Activated CD4-positive, alpha-beta T cell treated with anti-CD3 and anti-CD28 coated beads for 36 hours (primary cell): ENCODE data around the gene LSG1. TPM values are rescaled to one million over a fixed set of nuclear protein-coding genes. Genes with fewer than 3 reads are reported as not detected.

Source experiments
- ATAC-seq: fragments of 200-7000 bp; cut with Tn5 transposase; one replicate; pipeline ENCODE4 v1.10.0; 2021; ENCODE audit warnings: mild to moderate bottlenecking, moderate library complexity
- CTCF ChIA-PET: fragments of 350-600 bp; sonication (Branson Sonifier 250); formaldehyde crosslinking; loops from one replicate; lab custom pipeline; 2021; ENCODE audit warnings: antibody characterized with exemption; lab: Charles Lee
- POLR2A ChIA-PET: fragments of 350-600 bp; sonication (Branson Sonifier 250); formaldehyde crosslinking; loops from one replicate; lab custom pipeline; 2021; ENCODE audit warnings: antibody characterized with exemption, inconsistent platforms; lab: Charles Lee
- DNase-seq: peaks from one replicate; pipeline ENCODE4 v3.0.0-alpha.2; 2020
- H3K27ac Mint-ChIP-seq: one replicate; pipeline ENCODE4 v1.8.0; 2021; ENCODE audit warnings: mixed read lengths
- H3K27me3 Mint-ChIP-seq: one replicate; pipeline ENCODE4 v1.8.0; 2021; ENCODE audit warnings: mixed read lengths
- H3K36me3 Mint-ChIP-seq: one replicate; pipeline ENCODE4 v1.8.0; 2021; ENCODE audit warnings: low read depth, mixed read lengths
- H3K4me1 Mint-ChIP-seq: one replicate; pipeline ENCODE4 v1.8.0; 2021; ENCODE audit warnings: mixed read lengths
- H3K4me3 Mint-ChIP-seq: one replicate; pipeline ENCODE4 v1.8.0; 2021; ENCODE audit warnings: mild to moderate bottlenecking, moderate library complexity, mixed read lengths
- H3K9me3 Mint-ChIP-seq: one replicate; pipeline ENCODE4 v1.8.0; 2021; ENCODE audit warnings: low read depth, mixed read lengths
- intact Hi-C, 2 experiments: fragments of 100-400 bp; cut with DNase I in 1 of 2; cut with micrococcal nuclease in 1 of 2; formaldehyde crosslinking; loops; one replicate each; pipeline versions ENCODE4 v1.14.2 to v1.15.1; 2022 to 2024; cut with DNase I, micrococcal nuclease
- total RNA-seq, 2 experiments: library from RNA; stranded (reverse); gene quantifications; one replicate each; pipeline ENCODE4 v1.2.3, GENCODE V29; 2021

Gene LSG1
- total RNA-seq, 2 experiments from 2014 or later = 41.4 to 43.9 TPM

- no peak for DNase-seq
- H3K36me3 Mint-ChIP-seq = no peaks in the 10 kb centered on the region
- ChIA-PET CTCF (interaction anchor here (0.7 kb wide), 1 partner anchor 37 kb away, joined by 3 read pairs; no protein-coding TSS in a partner anchor), POLR2A (no interaction called here)
- H3K4me3 Mint-ChIP-seq = no peak overlapping the region
- H3K4me1 Mint-ChIP-seq = no peaks in the 10 kb centered on the region
- H3K27ac Mint-ChIP-seq = no peak overlapping the region
- intact Hi-C loops = no loop called here
- ATAC-seq = no peak
- H3K9me3 Mint-ChIP-seq = no peaks in the 10 kb centered on the region
- H3K27me3 Mint-ChIP-seq = no peaks in the 10 kb centered on the region
Measured at GRCh38 chr3:194619741-194620140, 52.2 kb downstream of the LSG1 start.

- ATAC-seq (no peak), DNase-seq (no peak)
- Mint-ChIP-seq H3K36me3 (no peaks in the 10 kb centered on the region), H3K9me3 (no peaks in the 10 kb centered on the region), H3K27me3 (no peaks in the 10 kb centered on the region), H3K4me1 (no peaks in the 10 kb centered on the region), H3K4me3 (no peak overlapping the region), H3K27ac (no peak overlapping the region)
- CTCF ChIA-PET = interaction anchor here (0.7 kb wide), 1 partner anchor 38 kb away, joined by 3 read pairs; no protein-coding TSS in a partner anchor
- intact Hi-C loops = no loop called here
- POLR2A ChIA-PET = no interaction called here
Measured at GRCh38 chr3:194618858-194619608, 53.0 kb downstream of the LSG1 start.

GRCh38 chr3:194617827-194618226 is 54.2 kb downstream of the LSG1 start:
- H3K27ac Mint-ChIP-seq = no peak overlapping the region
- ATAC-seq = no peak
- ChIA-PET POLR2A (no interaction called here), CTCF (no interaction called here)
- H3K4me3 Mint-ChIP-seq = no peak overlapping the region
- no peaks in the 10 kb centered on the region for H3K27me3 Mint-ChIP-seq
- no peaks in the 10 kb centered on the region for H3K36me3 Mint-ChIP-seq
- peak; percentile 15 for DNase-seq
- intact Hi-C loops = no loop called here
- no peaks in the 10 kb centered on the region for H3K9me3 Mint-ChIP-seq
- no peaks in the 10 kb centered on the region for H3K4me1 Mint-ChIP-seq

- ChIA-PET CTCF (no interaction called here), POLR2A (no interaction called here)
- no peak overlapping the region for H3K27ac Mint-ChIP-seq
- H3K36me3 Mint-ChIP-seq = no peaks in the 10 kb centered on the region
- DNase-seq = no peak
- H3K4me1 Mint-ChIP-seq = no peaks in the 10 kb centered on the region
- no peak overlapping the region for H3K4me3 Mint-ChIP-seq
- no peak for ATAC-seq
- intact Hi-C loops = no loop called here
- no peaks in the 10 kb centered on the region for H3K27me3 Mint-ChIP-seq
- no peaks in the 10 kb centered on the region for H3K9me3 Mint-ChIP-seq
Measured at GRCh38 chr3:194617143-194617671, 54.8 kb downstream of the LSG1 start.

- Mint-ChIP-seq H3K4me1 (no peaks in the 10 kb centered on the region), H3K27me3 (no peaks in the 10 kb centered on the region), H3K9me3 (no peaks in the 10 kb centered on the region), H3K36me3 (no peaks in the 10 kb centered on the region), H3K27ac (no peak overlapping the region), H3K4me3 (no peak overlapping the region)
- ATAC-seq = no peak
- ChIA-PET POLR2A (no interaction called here), CTCF (interaction anchor here (0.6 to 1.9 kb wide), 3 partner anchors 21 to 350 kb away, joined by 3 to 13 read pairs (median 4); no protein-coding TSS in a partner anchor)
- DNase-seq = no peak
- intact Hi-C loops = no loop called here
Measured at GRCh38 chr3:194615226-194615625, 56.8 kb downstream of the LSG1 start.

- H3K36me3 Mint-ChIP-seq = no peaks in the 10 kb centered on the region
- H3K27me3 Mint-ChIP-seq = no peaks in the 10 kb centered on the region
- ChIA-PET POLR2A (no interaction called here), CTCF (interaction anchor here (0.6 to 0.8 kb wide), 2 partner anchors 22 to 273 kb away, joined by 3 to 6 read pairs; no protein-coding TSS in a partner anchor)
- no peaks in the 10 kb centered on the region for H3K9me3 Mint-ChIP-seq
- H3K27ac Mint-ChIP-seq = no peak overlapping the region
- intact Hi-C loops = no loop called here
- ATAC-seq = no peak
- DNase-seq = no peak
- no peaks in the 10 kb centered on the region for H3K4me1 Mint-ChIP-seq
- no peak overlapping the region for H3K4me3 Mint-ChIP-seq
Measured at GRCh38 chr3:194612221-194612620, 59.8 kb downstream of the LSG1 start.

GRCh38 chr3:194610689-194611088 is 61.3 kb downstream of the LSG1 start:
- Mint-ChIP-seq H3K27ac (no peak overlapping the region), H3K36me3 (no peaks in the 10 kb centered on the region), H3K9me3 (no peaks in the 10 kb centered on the region), H3K4me3 (no peak overlapping the region), H3K27me3 (no peaks in the 10 kb centered on the region), H3K4me1 (no peaks in the 10 kb centered on the region)
- intact Hi-C loops = no loop called here
- ATAC-seq = no peak
- CTCF ChIA-PET = interaction anchor here (0.7 to 0.8 kb wide), 2 partner anchors 10 to 49 kb away, joined by 4 read pairs; no protein-coding TSS in a partner anchor
- POLR2A ChIA-PET = no interaction called here
- DNase-seq = no peak

- H3K4me1 Mint-ChIP-seq = no peaks in the 10 kb centered on the region
- CTCF ChIA-PET = no interaction called here
- H3K27me3 Mint-ChIP-seq = no peaks in the 10 kb centered on the region
- no peak for ATAC-seq
- H3K27ac Mint-ChIP-seq = no peak overlapping the region
- intact Hi-C loops = no loop called here
- H3K4me3 Mint-ChIP-seq = no peak overlapping the region
- H3K36me3 Mint-ChIP-seq = no peaks in the 10 kb centered on the region
- no peaks in the 10 kb centered on the region for H3K9me3 Mint-ChIP-seq
- POLR2A ChIA-PET = no interaction called here
- no peak for DNase-seq
Measured at GRCh38 chr3:194609601-194610000, 62.4 kb downstream of the LSG1 start.

GRCh38 chr3:194608981-194609380 is 63.0 kb downstream of the LSG1 start:
- Mint-ChIP-seq H3K4me1 (no peaks in the 10 kb centered on the region), H3K27ac (no peak overlapping the region), H3K27me3 (no peaks in the 10 kb centered on the region), H3K9me3 (no peaks in the 10 kb centered on the region), H3K36me3 (no peaks in the 10 kb centered on the region), H3K4me3 (no peak overlapping the region)
- ATAC-seq (no peak), DNase-seq (no peak)
- ChIA-PET POLR2A (no interaction called here), CTCF (no interaction called here)
- intact Hi-C loops = no loop called here

- CTCF ChIA-PET = interaction anchor here (0.5 to 1.1 kb wide), 2 partner anchors 13 to 98 kb away, joined by 3 read pairs; no protein-coding TSS in a partner anchor
- H3K27ac Mint-ChIP-seq = no peak overlapping the region
- no peak for ATAC-seq
- no peak overlapping the region for H3K4me3 Mint-ChIP-seq
- no peaks in the 10 kb centered on the region for H3K4me1 Mint-ChIP-seq
- no peaks in the 10 kb centered on the region for H3K36me3 Mint-ChIP-seq
- no peaks in the 10 kb centered on the region for H3K9me3 Mint-ChIP-seq
- no peaks in the 10 kb centered on the region for H3K27me3 Mint-ChIP-seq
- POLR2A ChIA-PET = interaction anchor here (0.6 kb wide), 1 partner anchor 435 kb away, joined by 3 read pairs; no protein-coding TSS in a partner anchor
- DNase-seq = no peak
- intact Hi-C loops = no loop called here
Measured at GRCh38 chr3:194607592-194608389, 64.2 kb downstream of the LSG1 start.

GRCh38 chr3:194606941-194607340 is 65.0 kb downstream of the LSG1 start:
- H3K27ac Mint-ChIP-seq = no peak overlapping the region

More at GRCh38 chr3:194606941-194607340, 65.0 kb downstream of the LSG1 start:
- no peaks in the 10 kb centered on the region for H3K4me1 Mint-ChIP-seq
- H3K36me3 Mint-ChIP-seq = no peaks in the 10 kb centered on the region
- DNase-seq (no peak), ATAC-seq (no peak)
- no peaks in the 10 kb centered on the region for H3K9me3 Mint-ChIP-seq
- ChIA-PET POLR2A (no interaction called here), CTCF (no interaction called here)
- no peak overlapping the region for H3K4me3 Mint-ChIP-seq
- H3K27me3 Mint-ChIP-seq = no peaks in the 10 kb centered on the region
- intact Hi-C loops = no loop called here
